Measurements from ENCODE around the gene UBA3.

Gene UBA3

DNA sequence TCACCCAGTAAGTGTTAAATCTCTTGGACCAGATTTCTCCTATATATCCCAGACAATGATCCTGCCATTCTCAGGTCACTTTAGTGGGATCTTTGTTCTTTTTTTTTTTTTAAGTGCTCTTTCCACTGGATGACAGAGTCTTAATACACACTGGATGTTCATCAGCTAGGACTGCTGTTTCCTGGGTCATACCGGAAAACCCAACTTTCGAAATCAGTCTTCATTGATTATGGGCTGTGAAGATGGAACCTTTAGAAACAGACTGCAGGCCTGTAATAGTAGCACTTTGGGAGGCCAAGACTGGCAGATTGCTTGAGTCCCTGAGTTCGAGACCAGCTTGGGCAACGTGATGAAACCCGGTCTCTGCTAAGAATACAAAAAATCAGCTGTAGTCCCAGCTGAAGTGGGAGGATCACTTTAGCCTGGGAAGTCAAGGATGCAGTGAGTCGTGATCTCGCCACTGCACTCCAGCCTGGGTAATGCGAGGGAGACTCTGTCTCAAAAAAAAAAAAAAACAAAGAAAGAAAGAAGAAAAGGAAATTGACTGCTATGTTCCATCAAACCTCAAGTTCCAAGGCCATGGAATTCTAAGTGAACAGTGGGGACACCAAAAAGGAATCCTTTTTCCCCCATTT lies 69.0 kb downstream of the UBA3 start:
- no peak for DNase-seq

DNA sequence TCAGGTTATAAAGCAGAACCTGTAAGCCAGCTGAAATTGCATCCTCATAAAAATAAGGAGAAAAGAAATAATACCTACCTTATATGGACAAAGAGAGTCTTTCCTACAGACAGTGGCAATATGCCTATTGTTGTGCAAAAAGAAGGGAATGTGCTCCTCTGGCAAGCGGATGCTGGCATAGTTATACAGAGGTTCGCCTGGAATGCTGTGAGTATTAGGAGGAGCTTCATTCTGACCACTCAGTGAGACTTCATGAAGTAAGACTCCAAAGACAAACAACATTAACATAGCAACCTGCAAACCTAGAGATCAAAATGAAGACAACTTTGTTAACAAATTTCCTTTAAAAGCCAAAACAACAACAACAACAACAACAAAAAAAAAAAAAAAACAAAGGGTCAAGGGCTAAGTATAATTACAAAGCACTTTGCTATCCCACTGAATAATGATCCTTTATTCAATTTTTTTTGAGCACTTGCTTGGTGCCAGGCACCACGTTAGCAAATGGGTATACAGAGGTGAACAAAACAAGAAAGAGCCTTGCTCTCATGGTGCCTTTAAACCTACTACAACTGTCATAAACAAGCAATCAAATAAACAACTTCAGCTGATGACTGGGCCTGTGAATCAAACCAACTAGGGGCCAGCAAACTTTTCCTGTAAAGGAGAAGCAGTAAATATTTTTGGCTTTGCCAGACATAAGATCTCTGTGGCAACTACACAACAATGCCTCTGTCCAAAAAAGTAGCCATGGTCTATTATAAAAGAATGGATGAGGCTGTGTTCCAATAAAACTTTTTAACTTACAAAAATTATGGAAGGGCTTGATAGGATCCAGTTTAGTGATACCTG lies 70.4 kb downstream of the UBA3 start:
- peak; percentile 55 for DNase-seq

DNA sequence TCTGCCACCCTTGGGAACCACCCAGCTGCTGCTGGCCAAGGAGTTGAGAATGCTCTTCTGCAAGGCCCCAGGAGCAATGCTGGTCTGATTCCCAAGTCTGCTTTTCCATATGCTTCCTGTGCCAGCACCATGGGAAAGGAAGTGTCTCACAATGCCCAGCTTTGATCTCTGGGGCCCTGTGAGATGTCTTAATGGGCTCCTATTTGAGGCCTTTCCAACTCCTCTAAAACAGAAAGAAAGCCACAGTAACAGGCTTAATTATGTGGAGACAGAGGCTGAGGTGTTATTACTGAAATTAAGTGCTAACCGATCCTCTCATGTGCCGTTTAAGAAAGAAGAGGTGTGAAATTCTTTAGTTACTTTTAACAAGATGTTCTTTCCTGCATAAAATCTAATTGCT lies 71.2 kb downstream of the UBA3 start:
- DNase-seq: no peak

DNA sequence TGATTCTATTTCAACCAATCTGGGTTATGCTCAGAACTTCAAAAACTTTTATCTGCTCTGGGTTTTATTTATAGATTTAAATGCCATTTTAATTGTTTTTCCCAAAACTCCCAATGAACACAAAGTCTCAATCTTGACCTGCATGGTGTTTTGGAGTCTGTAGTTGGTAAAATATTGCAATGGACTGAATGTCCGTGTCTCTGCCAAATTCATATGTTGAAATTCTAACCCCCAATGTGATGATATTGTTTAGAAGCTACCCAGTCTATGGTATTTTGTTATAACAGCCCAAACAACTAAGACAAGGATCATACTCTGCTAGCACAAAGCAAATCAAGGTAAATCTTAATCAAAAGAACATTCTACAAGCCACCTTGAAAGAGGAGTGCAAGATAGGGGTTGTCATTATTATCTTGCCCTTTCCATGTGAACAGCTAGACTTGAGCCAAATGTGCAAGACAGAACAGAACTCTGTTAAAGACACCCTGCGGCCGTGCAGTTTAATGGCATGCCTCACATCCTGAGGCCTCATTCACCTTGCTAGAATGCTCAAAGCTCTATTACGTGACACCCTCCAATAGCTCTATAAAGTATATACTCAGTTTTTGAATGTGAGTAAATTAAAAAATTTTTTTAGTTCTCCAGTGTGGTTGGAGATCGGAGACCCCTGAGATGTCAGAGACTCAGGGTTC lies 74.2 kb downstream of the UBA3 start:
- DNase-seq: no peak

DNA sequence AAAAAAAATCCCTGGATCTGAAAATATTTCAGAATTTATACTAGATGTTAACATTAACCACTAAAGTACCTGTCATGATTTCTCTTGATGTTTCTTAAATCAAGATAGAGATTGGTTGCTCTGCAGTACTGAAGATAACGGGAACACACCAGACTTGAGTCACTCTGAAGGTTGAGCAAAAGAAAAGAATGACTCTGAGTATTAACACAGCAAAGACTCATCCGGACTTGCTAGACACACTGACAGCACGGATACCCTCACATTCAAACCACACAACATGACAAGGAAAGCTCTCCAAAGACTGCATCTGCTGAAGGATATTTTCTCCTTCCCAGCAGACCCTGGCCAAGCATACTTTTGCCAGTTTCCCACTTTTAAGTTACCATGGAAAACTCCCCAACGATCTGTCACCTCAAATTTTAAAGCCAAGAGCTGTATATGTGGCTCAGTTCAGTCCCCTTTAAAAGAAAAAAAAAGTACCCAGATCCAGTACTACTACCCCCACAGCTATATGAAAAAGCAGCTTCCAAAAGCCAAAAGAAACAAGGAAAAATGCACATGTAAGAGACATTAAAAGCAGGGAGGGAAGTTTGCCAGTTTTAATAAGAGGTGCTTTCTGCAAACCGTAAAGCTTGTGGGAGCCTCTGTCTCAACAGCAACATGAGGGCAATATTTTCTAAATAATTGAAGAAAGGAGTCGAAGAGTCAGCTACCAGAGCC lies 74.9 kb downstream of the UBA3 start:
- no peak for DNase-seq

Measured in left hindlimb (tissue), 1 donor.